ENCODE results near the gene CCNO.

Gene CCNO

DNA sequence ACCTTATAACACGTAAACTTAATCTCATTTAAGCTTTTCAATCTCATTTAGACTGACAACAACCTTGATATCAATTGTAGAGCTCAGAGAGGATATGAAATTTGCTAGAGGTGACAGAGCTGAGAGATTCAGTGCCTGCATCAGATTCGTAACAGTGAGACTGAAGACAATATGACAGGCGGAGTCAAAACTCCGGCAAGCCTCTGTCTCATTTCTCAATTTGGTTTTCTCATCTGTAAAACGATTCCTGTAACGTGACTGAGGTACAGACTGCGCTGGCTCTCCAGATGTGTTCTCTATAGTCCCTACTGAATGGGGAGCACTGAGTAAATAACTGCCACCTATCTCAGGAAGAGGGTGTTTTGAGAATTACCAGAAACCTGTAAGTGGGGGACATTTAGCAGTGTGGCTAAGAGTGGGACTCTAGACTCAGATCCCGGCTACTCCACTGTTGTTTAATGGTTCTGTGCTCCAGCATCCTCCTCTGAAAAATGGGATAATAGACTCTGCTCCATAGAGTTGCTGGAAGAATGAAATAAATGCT is 3.2 kb downstream of the CCNO start:
- TF ChIP-seq FOXA1 (IDR thresholded peaks at IDR 0.05) (no peak), TARDBP (IDR thresholded peaks at IDR 0.05) (no peak), L3MBTL2 (conservative IDR thresholded peaks at IDR 0.05) (no peak), FOXM1 (IDR thresholded peaks at IDR 0.05; ENCODE audit: borderline replicate concordance) (no peak), HDGF (IDR thresholded peaks at IDR 0.05; ENCODE audit: borderline replicate concordance) (no peak), NFRKB (IDR thresholded peaks at IDR 0.05) (no peak), SUZ12 (IDR thresholded peaks at IDR 0.05) (no peak), ELF4 (IDR thresholded peaks at IDR 0.05) (no peak), FOXK2 (IDR thresholded peaks at IDR 0.05) (no peak), ARNT (IDR thresholded peaks at IDR 0.05) (no peak), CTBP1 (IDR thresholded peaks at IDR 0.05; ENCODE audit: borderline replicate concordance) (no peak), ZNF384 (IDR thresholded peaks at IDR 0.05) (no peak), BHLHE40 (IDR thresholded peaks at IDR 0.05; ENCODE audit: borderline replicate concordance) (no peak), SP1 (IDR thresholded peaks at IDR 0.05) (no peak), LEF1 (IDR thresholded peaks at IDR 0.05; ENCODE audit: borderline replicate concordance) (no peak)
- TF ChIP-seq, protein P1, sequence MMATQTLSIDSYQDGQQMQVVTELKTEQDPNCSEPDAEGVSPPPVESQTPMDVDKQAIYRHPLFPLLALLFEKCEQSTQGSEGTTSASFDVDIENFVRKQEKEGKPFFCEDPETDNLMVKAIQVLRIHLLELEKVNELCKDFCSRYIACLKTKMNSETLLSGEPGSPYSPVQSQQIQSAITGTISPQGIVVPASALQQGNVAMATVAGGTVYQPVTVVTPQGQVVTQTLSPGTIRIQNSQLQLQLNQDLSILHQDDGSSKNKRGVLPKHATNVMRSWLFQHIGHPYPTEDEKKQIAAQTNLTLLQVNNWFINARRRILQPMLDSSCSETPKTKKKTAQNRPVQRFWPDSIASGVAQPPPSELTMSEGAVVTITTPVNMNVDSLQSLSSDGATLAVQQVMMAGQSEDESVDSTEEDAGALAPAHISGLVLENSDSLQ (IDR thresholded peaks at IDR 0.05) = no peak
- CTCF ChIA-PET = no interaction called here
- POLR2A ChIA-PET = no interaction called here
- no peak for DNase-seq (ENCODE audit: extremely low spot score)

DNA sequence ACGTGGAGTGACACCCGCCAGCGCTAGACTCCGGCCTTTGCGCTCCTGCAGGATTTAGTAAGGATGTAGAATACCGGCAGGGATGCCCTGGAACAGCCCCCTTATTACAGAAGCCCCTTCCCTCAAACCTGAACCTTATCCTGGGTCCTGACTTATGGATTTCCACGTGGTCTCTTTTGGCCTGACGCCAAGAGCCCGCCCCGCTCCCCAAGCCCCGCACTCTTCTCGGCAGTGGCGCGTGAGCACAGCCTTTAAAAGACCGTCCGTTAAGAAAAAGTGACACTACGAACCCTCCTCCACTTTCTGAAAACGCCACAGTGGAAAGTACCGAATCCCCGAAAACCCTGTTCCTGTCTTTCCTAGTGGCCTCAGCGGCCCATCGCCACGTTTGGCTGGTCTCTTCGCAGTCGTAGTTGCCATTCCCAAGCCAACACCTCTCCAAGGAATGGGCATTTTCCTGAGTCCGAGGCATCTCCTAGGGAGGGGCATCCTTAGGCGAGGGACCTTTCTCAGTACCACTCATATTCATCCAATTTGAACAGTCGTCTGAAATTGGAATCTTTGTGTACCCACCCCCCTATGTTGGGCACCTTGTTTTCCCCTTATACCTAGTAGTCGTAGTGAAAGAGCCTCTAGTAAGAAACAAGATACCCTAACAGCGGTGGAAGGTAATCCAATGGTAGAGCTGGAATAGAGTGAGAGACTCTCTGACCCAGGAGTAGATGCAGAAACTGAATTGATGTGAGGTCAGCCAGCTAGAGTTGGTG is 5.6 kb downstream of the CCNO start:
- TF ChIP-seq NFRKB (IDR thresholded peaks at IDR 0.05) (no peak), ZNF384 (IDR thresholded peaks at IDR 0.05) (no peak), L3MBTL2 (conservative IDR thresholded peaks at IDR 0.05) (peak; percentile 6), SUZ12 (IDR thresholded peaks at IDR 0.05) (no peak), FOXA1 (IDR thresholded peaks at IDR 0.05) (no peak)
- ChIA-PET POLR2A (no interaction called here), CTCF (interaction anchor here (0.7 kb wide), 1 partner anchor 80 kb away, joined by 3 read pairs; the partner anchor contains the start of genes DHX29 and MTREX)
- no peak for DNase-seq (ENCODE audit: extremely low spot score)

DNA sequence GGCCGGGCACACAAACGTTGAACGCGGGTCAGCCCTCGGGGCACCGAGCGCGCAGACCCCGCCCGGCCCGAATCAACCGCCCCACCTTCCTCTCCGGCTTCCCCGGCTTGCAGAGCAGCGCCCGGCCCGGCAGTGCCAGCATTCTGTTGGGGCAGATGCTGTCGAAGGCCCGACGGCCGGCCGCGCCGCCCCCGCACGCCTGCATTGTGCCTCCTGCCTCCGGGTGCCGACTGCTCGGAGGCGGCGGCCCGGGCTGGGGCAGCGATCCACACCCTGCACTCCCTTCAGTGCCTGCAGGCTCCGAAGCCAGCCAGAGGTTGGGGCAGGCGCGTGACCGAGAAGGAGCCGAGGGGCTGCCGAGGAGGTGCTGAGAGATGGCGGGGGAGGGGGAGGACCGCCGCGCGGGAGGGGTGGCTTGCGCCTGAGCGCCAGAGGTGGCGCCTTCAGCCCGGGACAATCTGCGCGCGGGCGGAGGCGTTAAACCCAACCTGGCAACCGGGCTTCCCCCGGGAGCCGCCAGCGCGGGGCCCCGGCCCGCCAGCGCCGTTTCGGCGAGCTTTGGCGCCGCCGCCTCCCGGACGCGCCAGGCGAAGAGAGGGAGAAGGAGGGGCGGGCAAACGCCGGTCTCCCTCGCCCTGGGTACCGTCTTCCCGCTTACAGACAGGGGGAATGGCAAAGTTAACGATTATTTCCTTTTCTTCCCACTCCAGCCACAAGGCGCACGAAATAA is 6.3 kb downstream of the CCNO start, which contains the start of gene MCIDAS:
MCIDAS (minus strand) TSS at position 382 of the 730 bp plus-strand sequence; CDS start at position 205, 177 bp downstream.
- peak; percentile 84 for DNase-seq (ENCODE audit: extremely low spot score)
- ChIA-PET CTCF (interaction anchor here (1.4 to 1.5 kb wide), 3 partner anchors 11 to 54 kb away, joined by 4 to 7 read pairs (median 5); partner anchors contain the start of gene CDC20B), POLR2A (interaction anchor here (1.4 kb wide), 1 partner anchor 80 kb away, joined by 8 read pairs; the partner anchor contains the start of genes DHX29 and MTREX)
- TF ChIP-seq FOXK2 (IDR thresholded peaks at IDR 0.05) (no peak), L3MBTL2 (conservative IDR thresholded peaks at IDR 0.05) (peak; percentile 89), FOXM1 (IDR thresholded peaks at IDR 0.05; ENCODE audit: borderline replicate concordance) (no peak)

DNA sequence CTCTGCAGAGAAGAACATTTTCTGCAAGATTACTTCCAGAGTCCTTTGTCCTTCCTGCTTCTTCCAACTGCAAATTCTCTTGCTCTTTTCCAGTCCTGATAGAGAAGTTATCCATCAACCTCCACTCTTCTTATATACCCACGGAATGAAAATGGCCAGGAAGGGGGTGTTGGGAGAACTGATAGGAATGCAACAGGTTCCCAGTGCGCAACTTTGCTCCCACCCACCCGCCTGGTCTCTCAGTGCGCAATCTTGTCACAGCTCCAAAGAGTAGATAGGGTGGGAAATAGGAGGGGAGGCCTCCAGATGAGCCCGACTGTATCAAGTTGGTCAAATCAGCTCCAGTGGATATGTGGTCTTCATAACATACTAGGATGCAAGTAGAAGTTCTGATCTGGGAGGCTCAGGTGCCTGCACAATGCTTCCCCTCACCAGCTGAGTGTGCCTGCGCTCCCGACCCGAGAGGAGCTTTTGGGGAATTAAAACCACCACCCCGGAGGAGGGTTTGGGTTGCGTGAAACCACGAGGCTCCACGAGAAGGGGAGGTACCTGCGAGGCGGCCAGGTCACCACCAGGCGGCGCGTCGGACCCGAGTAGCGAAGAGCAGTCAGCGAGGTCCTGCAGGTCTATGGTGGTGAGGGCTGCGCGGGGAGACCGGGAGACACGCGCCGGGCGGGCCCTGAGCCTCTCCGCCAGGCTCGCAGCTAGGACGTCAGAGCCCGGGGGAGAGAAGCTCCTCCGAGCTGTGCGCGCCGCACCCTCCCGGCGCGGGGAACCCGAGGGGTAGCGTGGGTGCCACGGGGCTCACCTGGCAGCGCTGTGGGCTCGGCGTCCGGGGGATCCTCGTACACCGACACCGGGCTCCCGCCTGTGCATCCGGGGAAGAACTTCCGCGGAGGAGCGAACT is 7.1 kb downstream of the CCNO start:
- CTCF ChIA-PET = interaction anchor here (0.6 to 1.5 kb wide), 5 partner anchors 12 to 80 kb away, joined by 3 to 7 read pairs (median 5); partner anchors contain the start of gene CDC20B
- no peak for TF ChIP-seq HDGF (IDR thresholded peaks at IDR 0.05; ENCODE audit: borderline replicate concordance)
- no peak for TF ChIP-seq ZNF384 (IDR thresholded peaks at IDR 0.05)
- no peak for TF ChIP-seq CTBP1 (IDR thresholded peaks at IDR 0.05; ENCODE audit: borderline replicate concordance)
- TF ChIP-seq, protein P1 (IDR thresholded peaks at IDR 0.05) = no peak
- TF ChIP-seq SP1 (IDR thresholded peaks at IDR 0.05) = no peak
- no peak for TF ChIP-seq FOXA1 (IDR thresholded peaks at IDR 0.05)
- no peak for TF ChIP-seq NFRKB (IDR thresholded peaks at IDR 0.05)
- no peak for TF ChIP-seq BHLHE40 (IDR thresholded peaks at IDR 0.05; ENCODE audit: borderline replicate concordance)
- no peak for TF ChIP-seq ARNT (IDR thresholded peaks at IDR 0.05)
- DNase-seq (ENCODE audit: extremely low spot score) = peak; percentile 89
- POLR2A ChIA-PET = interaction anchor here (1.4 kb wide), 1 partner anchor 81 kb away, joined by 8 read pairs; the partner anchor contains the start of genes DHX29 and MTREX

DNA sequence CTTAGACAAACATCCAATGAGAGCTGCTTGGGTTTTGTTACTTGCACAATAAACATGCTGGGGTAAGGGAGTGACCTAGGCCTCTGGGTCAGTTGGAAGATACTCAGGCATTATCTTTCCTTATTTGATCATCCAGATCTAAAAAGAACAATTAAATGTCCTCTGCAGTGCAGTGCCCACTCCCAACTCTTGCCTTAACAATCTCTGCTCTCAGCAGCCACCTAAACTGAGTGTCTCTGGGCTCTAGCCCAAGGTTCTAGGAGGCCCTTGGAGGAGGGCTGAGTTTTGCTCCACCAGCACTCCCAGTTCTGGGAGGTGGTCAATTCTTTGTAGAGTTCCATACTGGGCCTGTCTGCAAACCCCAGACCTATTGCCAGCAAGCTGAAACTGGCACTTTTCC is 8.1 kb downstream of the CCNO start:
- TF ChIP-seq ELF4 (IDR thresholded peaks at IDR 0.05) (no peak), BHLHE40 (IDR thresholded peaks at IDR 0.05; ENCODE audit: borderline replicate concordance) (no peak), SP1 (IDR thresholded peaks at IDR 0.05) (no peak), FOXA1 (IDR thresholded peaks at IDR 0.05) (no peak), L3MBTL2 (conservative IDR thresholded peaks at IDR 0.05) (no peak), ARNT (IDR thresholded peaks at IDR 0.05) (no peak), TARDBP (IDR thresholded peaks at IDR 0.05) (no peak), CTBP1 (IDR thresholded peaks at IDR 0.05; ENCODE audit: borderline replicate concordance) (no peak), ZNF384 (IDR thresholded peaks at IDR 0.05) (no peak), FOXM1 (IDR thresholded peaks at IDR 0.05; ENCODE audit: borderline replicate concordance) (no peak), SUZ12 (IDR thresholded peaks at IDR 0.05) (no peak), FOXK2 (IDR thresholded peaks at IDR 0.05) (no peak), LEF1 (IDR thresholded peaks at IDR 0.05; ENCODE audit: borderline replicate concordance) (no peak), NFRKB (IDR thresholded peaks at IDR 0.05) (no peak), HDGF (IDR thresholded peaks at IDR 0.05; ENCODE audit: borderline replicate concordance) (no peak)
- TF ChIP-seq, protein P1 (IDR thresholded peaks at IDR 0.05) = no peak
- no peak for DNase-seq (ENCODE audit: extremely low spot score)
- ChIA-PET POLR2A (no interaction called here), CTCF (interaction anchor here (0.7 to 1.5 kb wide), 3 partner anchors 37 to 193 kb away, joined by 3 to 7 read pairs (median 5); partner anchors contain the start of gene CDC20B)
